Thyroid gland (tissue), 4 donors: ENCODE measurements around the gene FGF7.

Experiments
- CTCF ChIP-seq, 6 experiments: fragments of 200-600 bp in 3 of 6; fragments of 450-650 bp in 3 of 6; sonication (generic) in 3 of 6; IDR thresholded peaks; one replicate each; pipeline ENCODE4 v1.5.1; 2016 to 2019; ENCODE audit warnings: antibody characterized with exemption in 6 of 6, mild to moderate bottlenecking in 2 of 6, inconsistent platforms in 1 of 6, moderate library complexity in 1 of 6
- POLR2A ChIP-seq, 2 donors: fragments of 450-650 bp; IDR thresholded peaks; one replicate each; pipeline ENCODE4 v1.6.1; 2017; ENCODE audit warnings: antibody characterized with exemption in 2 of 2, mild to moderate bottlenecking in 2 of 2, moderate library complexity in 1 of 2

DNA sequence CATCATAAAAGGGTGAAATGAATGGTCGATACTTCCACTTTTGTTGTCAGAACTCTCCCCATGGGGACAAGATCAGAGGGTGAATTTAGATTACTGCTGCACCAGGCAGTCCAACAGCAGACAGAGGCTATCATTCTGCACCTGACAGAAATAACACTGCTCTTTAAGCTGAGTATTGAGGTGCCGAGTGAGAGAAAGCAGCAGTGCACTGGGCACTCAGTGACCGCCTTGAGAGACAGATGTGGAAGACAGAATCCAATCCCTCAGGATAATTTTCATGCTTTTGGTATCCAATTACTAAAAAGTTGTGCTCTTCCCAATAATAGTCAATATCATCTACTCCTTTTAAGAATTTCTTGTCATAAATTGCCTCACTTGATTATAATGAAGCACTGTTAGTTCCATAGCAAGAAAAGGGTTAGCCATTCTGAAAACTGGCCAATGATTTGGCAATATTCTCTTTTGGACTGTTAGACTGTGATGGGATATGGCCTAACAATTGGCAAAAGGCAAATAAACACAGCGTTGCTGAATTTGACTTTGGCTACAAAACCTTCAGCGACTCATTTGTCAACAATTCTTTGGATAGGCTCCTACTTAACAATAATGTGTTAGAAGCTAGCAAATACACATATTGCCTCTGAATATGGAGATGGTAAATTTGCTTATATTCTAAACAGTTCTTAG lies 5.5 kb downstream of the FGF7 start:
- TF ChIP-seq CTCF (IDR thresholded peaks at IDR 0.05) (no peak), POLR2A (IDR thresholded peaks at IDR 0.05) (no peak)
